ENCODE data around the gene TMEM141. TPM values are rescaled to one million over a fixed set of nuclear protein-coding genes. Genes with fewer than 3 reads are reported as not detected.

Gene TMEM141
- 75.9 TPM for total RNA-seq
- long read RNA-seq, transcript TMEM141-201 (5 exons, 768 nt): major isoform, 8 of 15 reads
- long read RNA-seq, partial matches to known transcripts: 1 of 15 reads
- long read RNA-seq, other reads (novel, unspliced or antisense): 3 of 15 reads

GRCh38 chr9:136790640-136791515, at the start of gene TMEM141:
TSS of gene TMEM141 (plus strand) at chr9:136791344. CDS start at chr9:136791371, 27 bp downstream.
- ATAC-seq (peak; percentile 96), DNase-seq (ENCODE audit: missing footprints) (peak; percentile 100)
- intact Hi-C loops (cut with DNase I): loop anchor here (1.0 to 5.0 kb wide), 4 partner anchors 16 to 431 kb away; partner anchors contain the start of genes C8G, FBXW5, PHPT1 and RABL6

GRCh38 chr9:136741883-136742571, 49.1 kb upstream of the TMEM141 start:
- ATAC-seq: no peak
- intact Hi-C loops (cut with DNase I): no loop called here
- DNase-seq (ENCODE audit: missing footprints): no peak

DNA sequence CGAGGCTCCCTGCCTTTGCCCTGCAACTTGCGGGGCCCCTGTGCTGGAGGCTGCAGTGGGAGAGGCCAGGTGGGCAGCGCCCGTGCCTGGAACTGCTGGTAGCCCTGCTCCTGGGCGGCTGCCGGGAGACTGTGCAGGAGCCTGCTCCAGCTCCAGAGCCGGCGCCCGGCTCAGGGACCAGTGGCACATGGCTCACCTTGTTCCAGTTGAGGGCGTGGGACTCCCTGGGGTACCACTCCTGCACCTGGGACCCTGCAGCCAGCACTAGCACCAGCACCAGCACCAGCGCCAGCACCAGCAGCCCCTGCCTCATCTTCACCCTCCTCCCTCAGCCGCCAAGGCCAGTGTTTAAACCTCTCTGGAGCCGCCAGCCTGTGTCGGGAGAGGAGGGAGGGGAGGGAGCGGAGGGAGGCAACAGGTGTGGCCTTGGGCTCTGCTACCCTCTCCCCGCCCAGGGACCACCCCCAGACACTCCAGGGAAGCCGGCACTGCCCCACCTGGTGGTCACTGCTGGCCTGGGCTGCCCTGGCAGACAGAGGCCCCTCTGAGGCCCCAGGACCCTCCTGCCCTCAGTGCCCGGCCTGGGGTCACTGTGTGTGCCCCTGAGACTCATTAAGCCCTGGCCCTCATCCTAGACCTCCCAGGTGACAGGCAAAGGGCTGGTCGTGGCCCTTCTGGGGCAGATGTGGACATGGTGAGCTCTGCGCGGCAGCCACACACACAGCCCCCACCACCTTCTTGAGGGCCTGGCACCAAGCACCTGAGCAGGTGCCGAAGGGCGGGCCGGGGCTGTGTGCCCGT, 48.4 kb upstream of the TMEM141 start, which contains the start of gene LCN10:
LCN10 (minus strand) TSS at position 350 of the 801 bp plus-strand sequence; CDS start at position 313, 37 bp downstream.
- DNase-seq (ENCODE audit: missing footprints) (peak; percentile 66), ATAC-seq (no peak)
- intact Hi-C loops (cut with DNase I): no loop called here

DNA sequence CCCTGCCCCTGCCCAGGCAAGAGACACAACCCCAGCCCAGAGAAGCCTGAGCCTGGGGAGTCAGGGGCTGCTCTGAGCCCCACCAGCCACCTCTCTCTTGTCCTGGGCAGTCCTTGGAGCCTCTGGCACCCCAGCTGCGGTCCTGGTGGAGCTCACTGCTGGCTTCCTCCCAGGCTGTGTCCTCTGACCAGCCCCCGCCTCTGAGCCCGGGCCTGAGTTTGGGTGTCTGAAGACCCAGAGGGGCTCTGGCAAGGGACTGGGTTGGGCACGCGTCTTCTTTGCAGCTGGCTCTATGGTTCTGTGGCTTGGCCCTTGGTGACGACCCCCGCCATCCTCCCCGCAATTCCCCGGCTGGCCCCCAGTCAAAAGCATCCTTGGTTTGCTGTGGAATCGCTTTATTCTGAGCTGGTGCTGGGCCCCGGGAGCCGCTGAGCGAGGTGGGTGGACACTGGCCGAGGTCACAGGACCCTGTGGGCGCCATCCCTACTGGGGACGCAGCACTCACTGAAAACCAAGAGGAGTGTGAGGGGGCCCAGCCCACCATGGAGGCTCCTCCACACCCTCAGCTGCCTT, 47.4 kb upstream of the TMEM141 start:
- intact Hi-C loops (cut with DNase I): no loop called here
- DNase-seq (ENCODE audit: missing footprints) (peak; percentile 45), ATAC-seq (no peak)

DNA sequence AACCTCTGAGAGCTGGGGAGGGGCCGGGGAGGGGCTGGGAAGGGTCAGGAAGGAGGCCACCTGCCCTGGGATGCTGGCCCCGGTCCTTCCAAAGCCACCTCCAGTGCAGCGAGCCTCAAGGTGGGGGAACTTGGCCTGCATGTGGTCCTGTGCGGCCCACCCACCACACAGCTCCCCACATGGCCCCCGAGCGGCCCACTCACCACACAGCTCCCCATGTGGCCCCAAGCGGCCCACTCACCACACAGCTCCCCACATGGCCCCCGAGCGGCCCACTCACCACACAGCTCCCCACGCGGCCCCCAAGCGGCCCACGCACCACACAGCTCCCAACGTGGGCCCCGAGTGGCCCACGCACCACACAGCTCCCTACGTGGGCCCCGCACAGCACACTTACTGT, 46.4 kb upstream of the TMEM141 start:
- intact Hi-C loops (cut with DNase I): no loop called here
- ATAC-seq (no peak), DNase-seq (ENCODE audit: missing footprints) (no peak)

GRCh38 chr9:136745389-136746154, 45.6 kb upstream of the TMEM141 start:
- ATAC-seq (no peak), DNase-seq (ENCODE audit: missing footprints) (peak; percentile 66)
- intact Hi-C loops (cut with DNase I): no loop called here

GRCh38 chr9:136746155-136746490, 45.0 kb upstream of the TMEM141 start:
- intact Hi-C loops (cut with DNase I): no loop called here
- ATAC-seq: no peak
- DNase-seq (ENCODE audit: missing footprints): no peak

DNA sequence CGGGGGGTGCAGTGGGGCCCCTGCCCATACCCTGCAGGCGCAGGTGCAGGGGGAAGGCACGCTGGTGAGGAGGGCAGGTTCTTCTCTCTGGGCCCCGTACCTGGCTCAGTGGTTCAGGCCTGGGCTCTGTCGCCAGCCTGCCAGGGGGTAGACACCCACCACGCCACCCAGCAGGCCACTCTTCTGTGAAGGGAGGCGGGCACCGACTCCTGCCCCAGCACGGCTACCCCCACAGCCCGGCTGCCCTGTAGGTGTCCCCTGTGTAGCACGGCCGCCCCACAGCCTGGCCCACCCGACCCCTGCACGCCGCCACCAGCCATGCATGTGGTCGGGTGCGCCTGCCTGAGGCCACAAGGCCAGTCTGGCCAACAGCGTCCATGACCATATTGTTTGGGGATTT, 44.5 kb upstream of the TMEM141 start:
- ATAC-seq (no peak), DNase-seq (ENCODE audit: missing footprints) (peak; percentile 45)

DNA sequence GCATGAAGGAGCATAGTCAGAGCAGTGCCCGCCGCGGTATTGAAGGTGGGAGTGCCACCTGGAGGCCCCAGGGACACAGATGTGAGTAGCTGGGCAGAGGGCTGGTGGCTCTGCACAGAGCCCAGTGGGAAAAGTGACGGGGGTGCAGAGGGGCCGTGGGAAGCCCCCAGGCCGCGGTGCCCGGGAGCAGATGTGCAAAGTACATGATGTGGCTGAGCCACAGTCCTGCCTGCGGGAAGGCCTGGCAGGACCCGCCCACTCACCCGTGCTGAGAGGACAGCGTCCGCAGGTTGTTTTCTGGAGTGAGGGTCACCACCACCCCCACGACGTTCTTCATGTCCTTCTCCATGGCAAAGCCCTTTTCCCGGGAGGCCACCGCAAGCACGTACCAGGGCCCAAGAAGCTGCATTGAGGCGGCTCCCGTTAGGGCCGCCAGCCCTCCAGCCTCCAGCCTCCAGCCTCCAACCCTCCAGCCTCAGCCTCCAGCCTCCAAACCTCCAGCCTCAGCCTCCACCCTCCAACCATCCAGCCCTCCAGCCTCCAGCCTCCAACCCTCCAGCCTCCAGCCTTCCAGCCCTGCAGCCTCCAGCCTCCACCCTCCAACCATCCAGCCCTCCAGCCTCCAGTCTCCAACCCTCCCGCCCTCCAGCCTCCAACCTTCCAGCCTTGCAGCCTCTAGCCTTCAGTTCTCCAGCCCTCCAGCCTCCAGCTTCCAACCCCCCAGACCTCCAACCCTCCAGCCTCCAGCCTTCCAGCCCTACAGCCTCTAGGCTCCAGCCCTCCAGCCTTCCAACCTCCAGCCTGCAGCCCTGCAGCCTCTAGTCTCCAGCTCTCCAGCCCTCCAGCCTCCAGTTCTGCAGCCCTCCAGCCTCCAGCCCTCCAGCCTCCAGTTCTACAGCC, 43.7 kb upstream of the TMEM141 start:
- peak; percentile 47 for DNase-seq (ENCODE audit: missing footprints)
- intact Hi-C loops (cut with DNase I): no loop called here
- ATAC-seq: no peak

More for the DNA sequence above, 44.5 kb upstream of the TMEM141 start:
- intact Hi-C loops (cut with DNase I): no loop called here

DNA sequence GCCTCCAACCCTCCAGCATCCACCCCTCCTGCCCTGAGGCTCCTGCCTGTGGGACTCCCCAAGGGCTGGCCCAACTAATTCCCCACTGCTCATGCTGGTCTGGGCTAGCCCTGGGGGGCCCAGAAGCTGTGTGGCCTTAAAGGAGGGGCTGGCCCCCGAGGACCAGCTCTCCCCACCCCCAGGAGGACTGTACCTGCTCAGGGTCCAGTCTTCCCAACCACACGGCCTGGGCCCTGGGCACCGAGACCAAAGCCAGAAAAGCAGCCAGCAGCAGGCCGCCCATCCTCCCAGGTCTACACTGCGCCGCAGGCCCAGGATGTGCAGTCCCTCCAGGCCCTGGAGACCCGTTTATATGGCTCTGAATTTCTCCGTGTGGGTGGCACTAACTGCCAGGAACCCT, 42.9 kb upstream of the TMEM141 start, which contains the start of gene LCN6:
LCN6 (minus strand) TSS at position 325 of the 400 bp plus-strand sequence; CDS start at position 283, 42 bp downstream.
- ATAC-seq (peak; percentile 12), DNase-seq (ENCODE audit: missing footprints) (no peak)
- intact Hi-C loops (cut with DNase I): no loop called here

DNA sequence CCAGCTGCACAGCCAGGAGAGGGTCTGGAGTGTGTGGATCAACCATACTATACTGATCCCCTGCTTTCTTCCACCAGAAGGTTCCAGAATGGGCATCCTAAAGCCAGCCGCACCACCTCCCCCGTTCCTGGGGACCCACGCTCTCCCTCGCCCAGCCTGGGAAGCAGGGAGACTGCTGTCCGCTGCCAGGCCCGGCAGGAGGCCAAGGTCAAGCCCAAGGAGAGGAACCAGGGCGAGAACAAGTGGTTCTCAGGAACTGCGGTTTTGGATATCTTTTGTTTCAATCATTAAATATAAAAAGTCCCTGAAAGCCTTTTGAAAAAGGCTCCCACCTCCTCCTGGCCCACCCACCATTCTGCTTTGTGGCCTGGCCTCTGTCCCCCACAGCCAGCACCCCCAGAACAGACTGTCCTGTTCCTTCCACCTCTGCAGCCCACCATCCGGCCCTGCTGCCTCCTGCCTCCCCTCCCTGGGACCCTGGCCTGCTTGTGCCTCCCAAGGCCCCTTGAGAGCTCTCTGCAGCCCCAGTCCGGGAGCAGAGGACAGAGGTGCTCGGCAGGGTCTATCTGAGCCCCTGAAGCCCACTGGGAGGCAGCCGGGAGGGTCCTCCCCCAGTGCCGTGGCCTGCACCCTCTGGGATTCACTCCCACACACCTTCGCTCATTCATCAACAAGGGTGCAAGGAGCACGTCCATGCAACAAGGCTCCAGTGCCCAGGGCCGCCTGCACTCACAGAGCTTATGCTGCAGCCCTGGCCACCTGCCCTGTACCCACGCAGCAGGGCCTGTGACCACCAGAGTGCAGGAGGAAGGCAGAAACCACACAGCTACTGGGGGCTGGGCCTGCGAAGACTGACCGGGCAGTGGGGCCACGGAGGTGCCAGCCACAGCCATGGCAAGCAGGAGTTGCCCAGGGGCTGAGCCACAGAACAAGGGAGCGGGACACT, 42.2 kb upstream of the TMEM141 start:
- intact Hi-C loops (cut with DNase I): no loop called here
- DNase-seq (ENCODE audit: missing footprints) (no peak), ATAC-seq (peak; percentile 51)

- intact Hi-C loops (cut with DNase I): no loop called here
- no peak for ATAC-seq
- no peak for DNase-seq (ENCODE audit: missing footprints)
Measured at GRCh38 chr9:136750526-136750925, 40.6 kb upstream of the TMEM141 start.

GRCh38 chr9:136751244-136751643, 39.9 kb upstream of the TMEM141 start:
- ATAC-seq (no peak), DNase-seq (ENCODE audit: missing footprints) (no peak)
- intact Hi-C loops (cut with DNase I): no loop called here

DNA sequence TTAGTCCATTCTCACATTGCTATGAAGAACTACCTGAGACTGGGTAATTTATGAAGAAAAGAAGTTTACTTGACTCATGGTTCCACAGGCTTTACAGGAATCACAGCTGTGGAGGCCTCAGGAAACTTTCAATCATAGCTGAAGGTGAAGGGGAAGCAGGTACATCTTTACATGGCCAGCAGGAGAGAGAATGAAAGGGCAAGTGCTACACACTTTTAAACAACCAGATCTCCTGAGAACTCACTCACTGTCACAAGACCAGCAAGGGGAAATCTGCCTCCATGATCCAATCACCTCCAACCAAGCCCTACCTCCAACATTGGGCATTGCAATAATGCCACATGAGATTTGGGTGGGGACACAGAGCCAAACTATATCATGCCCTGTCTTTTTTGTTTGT, 39.3 kb upstream of the TMEM141 start:
- no peak for ATAC-seq
- intact Hi-C loops (cut with DNase I): no loop called here
- no peak for DNase-seq (ENCODE audit: missing footprints)

DNA sequence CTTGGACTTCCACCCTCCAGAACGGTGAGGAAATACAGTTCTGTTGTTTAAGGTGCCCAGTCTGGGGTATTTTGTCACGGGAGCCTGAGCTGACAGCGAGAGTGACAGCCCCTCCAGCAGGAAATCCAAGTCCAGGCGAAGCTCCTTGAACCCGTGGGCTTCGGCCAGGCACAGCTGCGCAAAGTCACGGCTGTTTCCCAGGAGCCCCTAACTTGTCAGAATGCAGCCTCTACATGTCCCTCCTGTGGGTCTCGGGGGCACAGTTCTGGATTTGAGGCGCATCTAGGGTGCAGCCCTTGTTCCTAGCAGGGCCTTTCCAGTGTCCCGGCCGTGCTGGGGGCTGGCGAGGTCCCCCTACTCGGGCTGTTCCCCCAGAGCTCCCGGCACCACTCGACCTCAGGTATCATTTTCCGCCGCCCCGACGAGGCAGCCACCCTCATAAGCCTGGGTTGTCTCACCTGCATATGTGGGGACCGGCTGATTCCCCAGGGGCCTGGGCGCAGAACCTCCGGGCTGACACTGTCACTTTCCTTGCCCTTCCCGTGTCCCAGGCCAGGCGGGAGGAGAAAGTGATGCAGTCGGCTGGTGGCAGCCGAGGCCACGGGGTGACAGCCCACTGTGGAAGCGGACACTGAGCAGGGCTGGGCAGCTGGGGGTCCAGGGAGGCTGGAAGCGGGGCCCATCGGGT, 37.6 kb upstream of the TMEM141 start:
- intact Hi-C loops (cut with DNase I): no loop called here
- ATAC-seq (no peak), DNase-seq (ENCODE audit: missing footprints) (no peak)

Measured in Right ventricle myocardium inferior (tissue), 1 donor.